Activated CD4-positive, CD25-positive, alpha-beta regulatory T cell treated with anti-CD3 and anti-CD28 coated beads, Interleukin-2, amount 50 U/mL, for 72 hours (primary cell): Measurements from ENCODE around the gene SPP2.

ENCODE experiments used
- DNase-seq: peaks from one replicate; pipeline ENCODE4 v3.0.0; 2021

Gene SPP2

GRCh38 chr2:234044157-234044556 is 6.3 kb upstream of the SPP2 start:
- DNase-seq: no peak

- no peak for DNase-seq
These were observed 4.0 kb upstream of the SPP2 start for GRCh38 chr2:234046521-234046920.

GRCh38 chr2:234047361-234047760 is 3.1 kb upstream of the SPP2 start:
- DNase-seq: no peak

GRCh38 chr2:234048049-234048448 is 2.5 kb upstream of the SPP2 start:
- DNase-seq: no peak

DNA sequence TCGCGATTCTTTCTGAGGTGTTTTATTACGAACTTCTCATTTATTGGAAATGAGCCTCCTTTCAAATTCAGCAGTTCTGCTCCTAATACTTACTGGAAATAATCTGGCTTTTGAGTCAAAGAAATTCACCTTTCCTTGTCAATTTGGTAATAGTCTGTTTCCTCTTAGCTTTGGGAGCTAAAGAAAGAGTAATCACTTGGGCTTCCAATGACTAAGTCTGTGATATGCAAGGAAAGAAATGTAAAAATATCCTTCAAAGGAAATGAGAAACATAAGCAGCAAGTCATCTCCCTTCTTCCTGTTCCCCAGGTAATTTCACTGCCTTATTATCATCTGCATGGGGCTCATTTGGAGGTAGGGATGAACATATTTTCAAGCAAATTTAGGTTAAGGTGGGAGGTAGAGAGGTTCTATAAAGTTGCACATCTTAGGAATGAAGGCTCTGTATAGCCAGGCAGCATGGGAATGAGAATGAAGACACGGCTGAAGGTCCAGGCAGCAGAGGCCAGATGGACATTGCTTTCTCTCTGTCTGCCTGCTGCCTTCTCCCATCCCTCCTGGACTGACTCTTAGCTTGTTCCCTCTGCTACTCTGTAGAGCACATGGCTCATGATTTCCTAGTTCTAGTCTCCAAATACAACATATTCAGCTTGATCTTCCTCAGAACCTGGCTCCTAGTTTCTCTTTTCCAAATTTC is 1.0 kb downstream of the SPP2 start:
- DNase-seq: no peak

GRCh38 chr2:234058881-234059280 is 8.4 kb downstream of the SPP2 start:
- no peak for DNase-seq

- no peak for DNase-seq
These were observed 9.7 kb downstream of the SPP2 start for GRCh38 chr2:234060236-234060635.

DNA sequence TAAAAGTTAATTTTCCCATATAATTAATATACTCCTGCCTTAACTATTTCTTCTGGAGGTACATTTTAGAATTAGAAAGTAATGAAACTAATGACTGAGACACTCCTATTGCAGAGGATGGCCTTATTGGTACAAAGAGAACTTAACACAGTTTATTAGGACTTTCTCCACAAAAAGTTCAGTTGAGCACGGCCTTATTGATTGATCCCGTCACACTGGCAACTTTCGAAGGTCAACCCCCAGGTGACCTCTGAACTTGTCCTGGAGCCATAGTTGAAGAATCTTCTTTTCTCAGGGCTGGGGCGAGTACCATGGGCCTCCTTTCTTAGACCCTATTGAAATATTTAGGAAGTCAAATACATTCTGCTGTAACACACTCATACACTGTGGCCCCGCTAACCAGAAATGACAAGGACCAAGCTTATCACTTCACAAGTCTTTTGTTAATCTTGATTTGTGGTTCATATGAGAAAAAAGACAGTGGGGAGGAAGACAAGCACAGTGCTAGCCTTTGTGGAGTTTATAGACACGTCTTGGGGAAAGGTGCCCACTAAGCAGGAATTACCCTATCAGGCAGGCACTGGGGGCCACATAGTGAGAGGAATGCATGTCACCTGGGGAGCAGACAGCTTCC is 11.2 kb downstream of the SPP2 start:
- no peak for DNase-seq

GRCh38 chr2:234066587-234066986 is 16.1 kb downstream of the SPP2 start:
- DNase-seq: no peak

DNA sequence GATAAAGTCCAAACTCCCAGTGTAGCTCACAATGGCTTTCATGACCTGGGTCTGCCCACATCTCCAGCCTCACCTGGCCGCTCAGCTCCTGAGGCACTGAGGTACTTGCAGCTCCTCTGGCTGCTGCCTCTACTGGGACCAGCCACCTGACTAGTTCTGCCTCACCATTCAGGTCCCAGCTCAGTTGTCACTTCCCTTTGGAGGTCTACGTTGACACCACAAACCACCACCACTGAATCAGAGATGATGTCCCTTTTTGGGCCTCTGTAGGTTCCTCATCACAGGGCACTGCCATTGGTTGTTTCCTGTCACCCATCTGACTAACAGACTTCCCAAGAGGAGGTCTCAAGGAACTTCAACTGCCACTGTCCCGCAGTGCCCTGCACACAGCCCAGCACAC is 21.2 kb downstream of the SPP2 start:
- DNase-seq: no peak

GRCh38 chr2:234072454-234072853 is 22.0 kb downstream of the SPP2 start:
- no peak for DNase-seq

DNA sequence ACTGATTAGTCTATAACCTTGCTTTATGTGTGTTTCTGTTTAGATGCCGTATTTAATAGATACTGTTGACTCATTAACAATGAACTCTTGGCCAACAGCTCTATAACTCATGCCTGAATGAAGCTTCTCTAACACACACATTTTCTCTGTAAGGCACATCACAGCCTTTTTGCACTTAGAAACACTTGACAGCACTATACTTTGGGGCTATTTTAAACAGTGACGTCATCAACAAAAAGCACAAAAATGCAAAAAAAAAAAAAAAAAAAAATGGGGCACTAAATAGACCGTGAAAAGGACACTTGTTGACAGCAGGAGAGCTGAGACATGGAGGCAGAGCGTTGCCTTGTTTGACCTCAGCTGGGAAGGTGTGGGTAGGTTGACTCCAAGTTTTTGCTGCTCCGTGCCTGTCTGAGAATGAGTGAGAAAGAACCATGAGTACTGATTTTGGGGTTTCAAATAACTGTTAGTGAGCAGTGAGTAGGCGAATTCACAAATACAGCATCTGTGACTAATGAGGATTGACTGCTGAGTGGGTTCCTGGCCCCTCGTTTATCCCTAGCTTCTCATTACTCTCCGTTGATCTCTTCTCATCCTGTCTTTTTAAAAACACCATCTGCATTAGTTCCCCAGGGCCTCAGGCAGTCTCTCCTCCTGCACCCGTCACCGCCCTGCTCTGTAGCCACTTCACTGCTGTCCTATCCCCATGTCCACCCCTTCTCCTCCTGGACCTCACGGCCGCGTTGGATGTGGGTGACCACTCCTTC is 24.4 kb downstream of the SPP2 start:
- DNase-seq: no peak

GRCh38 chr2:234075518-234075915 is 25.0 kb downstream of the SPP2 start:
- no peak for DNase-seq

DNA sequence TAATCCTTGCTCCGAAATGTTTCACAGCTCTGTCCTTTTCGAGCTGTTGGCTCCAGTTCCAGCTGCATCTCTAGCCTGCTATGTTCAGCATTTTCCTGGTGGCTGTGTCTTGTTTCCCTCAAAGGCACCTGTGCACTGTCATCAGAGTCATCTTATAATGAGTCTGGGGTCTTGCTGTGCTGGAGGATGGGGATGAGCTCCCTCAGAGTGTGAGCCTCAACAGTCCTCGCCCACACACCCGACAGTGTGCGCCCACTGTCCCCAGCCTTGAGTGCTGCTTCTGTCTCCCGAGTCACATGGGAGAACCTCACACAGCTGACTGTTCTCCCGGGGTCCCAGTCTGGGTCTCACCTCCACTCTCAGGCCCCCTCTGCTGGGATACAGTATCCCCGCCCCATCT is 25.4 kb downstream of the SPP2 start:
- DNase-seq: no peak

- DNase-seq: no peak
These were observed 25.9 kb downstream of the SPP2 start for GRCh38 chr2:234076451-234076850.

DNA sequence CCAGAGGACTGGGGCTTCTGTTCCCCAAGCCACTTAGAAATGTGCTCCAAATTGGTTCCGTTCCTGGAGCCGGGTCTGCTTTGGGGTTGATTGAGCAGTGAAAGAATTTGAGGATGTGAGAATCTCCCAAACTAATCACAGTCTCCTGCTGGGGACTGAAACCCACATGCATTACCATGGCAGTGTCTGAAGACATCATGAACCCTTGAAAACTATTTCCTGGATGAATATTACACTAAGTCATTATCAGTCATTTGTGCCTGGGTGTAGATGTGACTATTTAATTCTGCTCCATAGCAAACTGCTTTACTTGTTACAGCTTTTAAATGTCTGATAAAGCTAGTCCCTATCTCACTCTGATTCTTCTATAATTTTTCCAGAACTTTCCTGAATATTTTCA is 27.6 kb downstream of the SPP2 start:
- DNase-seq: no peak

DNA sequence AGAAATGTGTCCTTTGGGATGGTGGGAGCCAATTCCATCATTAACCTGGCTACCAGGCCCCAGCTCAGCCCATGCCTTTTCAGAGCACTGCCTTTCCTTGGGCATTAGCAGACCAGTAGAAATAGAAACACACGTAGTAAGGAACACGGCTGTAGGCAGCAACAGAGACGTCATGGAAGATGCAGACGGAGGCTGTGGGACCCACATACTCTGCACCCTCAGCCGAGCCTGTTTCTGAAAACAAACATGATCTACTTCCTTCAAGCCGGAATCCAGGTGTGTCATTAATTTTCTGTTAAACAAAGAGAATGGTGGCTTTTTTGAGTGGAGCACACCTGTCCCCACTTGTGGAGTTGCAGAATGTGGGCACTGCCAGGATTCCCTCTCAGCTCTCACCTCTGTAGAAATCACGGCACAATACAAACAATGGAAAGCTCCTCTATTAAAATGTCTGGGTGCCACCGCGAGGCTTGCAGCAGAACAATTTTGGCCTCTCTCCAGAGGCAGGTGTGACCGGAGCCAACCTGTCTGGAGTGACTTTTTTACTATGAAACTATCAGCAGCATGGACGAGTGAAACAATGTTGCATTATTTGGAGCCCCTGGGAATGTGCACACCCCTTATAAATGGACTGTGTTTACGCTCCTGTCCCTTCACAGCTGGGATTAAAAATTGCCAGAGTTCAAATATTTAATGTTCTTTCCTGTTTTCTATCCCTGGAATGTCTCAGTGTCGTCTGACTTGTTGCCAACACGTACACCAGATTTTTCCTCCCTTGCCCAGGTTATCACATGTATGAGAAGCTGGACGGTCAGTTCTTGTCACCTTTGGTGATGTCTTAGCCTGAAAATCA is 31.7 kb downstream of the SPP2 start:
- no peak for DNase-seq

DNA sequence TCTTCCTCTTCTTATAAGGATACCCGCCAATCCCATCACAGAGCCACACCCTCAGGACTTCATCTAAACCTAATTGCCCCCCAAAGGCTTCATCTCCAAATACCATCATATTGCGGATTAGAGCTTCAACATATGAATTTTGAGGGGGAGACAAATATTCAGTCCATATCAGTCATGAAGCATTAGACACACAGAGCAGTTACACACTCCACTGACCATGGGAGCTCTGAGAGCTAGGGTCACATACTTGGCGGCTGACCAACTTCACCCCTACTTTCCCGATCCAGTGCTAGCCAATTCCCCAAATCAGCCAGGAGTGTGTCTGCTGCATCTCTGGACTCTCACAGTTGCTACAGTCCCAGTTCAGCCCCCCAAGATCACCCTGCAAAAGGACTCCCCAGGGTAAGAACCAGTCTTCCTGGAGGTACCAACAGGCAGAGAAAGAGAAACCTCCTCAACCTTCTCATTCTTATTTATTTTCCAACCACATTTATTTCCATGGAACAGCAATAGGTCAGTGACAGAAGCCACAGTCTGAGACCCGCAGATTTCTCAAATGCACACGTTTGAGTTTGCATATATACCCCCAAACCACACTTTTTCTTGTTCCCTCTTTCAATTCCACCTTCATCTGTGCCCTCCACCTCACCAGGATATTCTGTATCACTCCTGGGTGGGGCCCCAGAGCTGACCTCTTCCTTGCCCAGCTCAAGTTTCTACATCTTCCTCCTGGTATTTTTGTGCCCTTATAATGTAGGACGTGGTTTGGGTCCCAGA is 33.3 kb downstream of the SPP2 start:
- no peak for DNase-seq

DNA sequence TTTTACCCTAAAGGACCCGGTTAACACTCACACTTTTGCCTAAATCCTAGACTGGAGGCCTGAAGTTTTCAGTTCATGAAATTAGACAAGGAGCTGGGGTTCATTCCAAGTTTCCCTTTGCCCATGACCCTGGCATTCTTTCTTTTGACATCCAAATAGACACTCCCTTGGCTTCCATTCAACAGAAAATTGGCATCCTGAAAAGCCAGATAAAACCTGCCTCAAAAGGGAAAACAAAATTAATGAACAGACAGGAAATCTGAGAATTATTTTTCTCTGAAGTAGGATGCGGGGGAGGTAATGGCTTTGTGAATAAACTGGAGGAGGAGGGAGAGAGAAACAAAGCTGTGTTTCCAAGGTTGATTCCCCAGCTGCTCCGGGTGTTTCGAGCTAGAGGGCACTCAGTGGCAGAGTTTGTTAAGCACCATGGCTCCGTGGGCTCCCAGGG is 41.0 kb downstream of the SPP2 start:
- DNase-seq: no peak

GRCh38 chr2:234091883-234092282 is 41.4 kb downstream of the SPP2 start:
- no peak for DNase-seq

GRCh38 chr2:234092344-234092743 is 41.8 kb downstream of the SPP2 start:
- DNase-seq: no peak

- no peak for DNase-seq
These were observed 44.8 kb downstream of the SPP2 start for GRCh38 chr2:234095301-234095700.
